Measurements from ENCODE around the gene GNB1.

The GNB1 gene

GRCh38 chr1:1817221-1817620 is 73.7 kb downstream of the GNB1 start:
- DNase-seq = no peak

- no peak for DNase-seq
Observed at GRCh38 chr1:1815606-1816281, 75.1 kb downstream of the GNB1 start.

DNA sequence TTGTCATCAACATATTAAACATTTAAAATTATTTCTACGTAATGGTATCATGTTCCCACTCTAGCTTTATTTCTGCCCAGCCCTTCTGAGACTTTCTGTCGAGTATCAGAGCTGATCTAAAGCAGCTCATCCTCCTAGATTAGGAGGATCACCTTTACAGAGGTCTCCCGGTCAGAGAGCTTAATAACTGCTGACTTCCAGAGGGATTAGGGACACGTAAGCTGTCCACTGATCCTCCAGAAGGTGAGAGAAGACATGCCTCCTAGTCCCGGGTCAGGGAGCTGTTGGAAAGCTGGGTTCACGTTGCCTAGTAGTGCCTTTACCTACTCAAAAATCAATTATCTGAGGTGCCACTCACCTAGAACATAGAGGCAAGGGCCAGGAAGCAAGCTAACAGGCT is 81.4 kb downstream of the GNB1 start:
- no peak for DNase-seq

GRCh38 chr1:1808206-1808605 is 82.7 kb downstream of the GNB1 start:
- no peak for DNase-seq

DNA sequence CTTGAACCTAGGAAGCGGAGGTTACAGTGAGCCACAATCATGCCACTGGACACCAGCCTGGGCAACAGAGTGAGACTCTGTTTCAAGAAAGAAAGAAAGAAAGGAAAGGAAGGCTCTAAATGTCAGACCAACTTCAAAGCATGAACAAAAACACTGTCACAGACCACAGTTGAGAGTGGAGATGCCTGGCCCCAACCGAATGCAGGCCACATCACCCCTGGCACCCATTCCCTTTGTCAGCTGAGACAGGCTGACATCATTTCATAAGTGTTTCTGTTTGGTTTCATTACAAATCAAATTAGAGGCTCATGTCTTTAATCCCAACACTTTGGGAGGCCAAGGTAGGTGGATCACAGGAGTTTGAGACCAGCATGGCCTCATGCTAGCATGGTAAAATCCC is 84.0 kb downstream of the GNB1 start:
- DNase-seq = no peak

GRCh38 chr1:1804301-1804700 is 86.6 kb downstream of the GNB1 start:
- no peak for DNase-seq

DNA sequence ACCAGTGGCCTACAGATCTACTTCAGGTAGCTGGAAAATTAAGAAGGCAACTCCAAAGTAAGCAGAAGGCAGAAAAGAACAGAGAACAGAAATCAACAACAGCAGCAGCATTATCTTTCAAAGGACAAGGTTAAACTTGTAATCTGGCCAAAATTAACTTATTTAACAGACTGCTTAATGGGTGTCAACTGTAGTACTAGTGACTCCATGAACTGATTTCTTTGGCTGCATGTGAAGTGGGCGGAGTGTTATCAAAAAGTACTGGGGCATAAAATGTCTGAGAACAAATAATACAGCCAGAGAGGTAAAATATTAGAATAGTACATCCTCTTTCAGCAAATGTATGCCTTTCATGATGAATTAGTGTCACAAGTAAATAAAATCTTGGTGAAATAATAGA is 88.0 kb downstream of the GNB1 start:
- no peak for DNase-seq

DNA sequence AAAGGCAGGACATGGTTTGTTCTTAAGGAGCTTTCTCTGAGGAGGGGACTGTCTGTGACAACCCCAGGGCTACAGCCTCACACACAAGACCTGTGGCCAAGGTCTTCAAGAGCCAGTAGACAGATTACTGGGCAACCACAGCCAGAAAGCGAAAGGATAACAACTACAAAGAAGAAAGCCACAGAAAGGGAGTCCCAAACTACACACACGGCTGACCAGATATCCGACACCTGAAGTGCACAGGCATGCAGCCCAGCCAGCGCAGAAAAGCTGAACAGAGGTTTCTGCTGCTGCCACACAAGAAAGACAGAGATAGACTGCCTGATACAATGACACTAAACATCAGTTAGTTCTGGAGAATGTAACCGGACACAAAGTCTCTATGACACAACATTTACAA is 91.2 kb downstream of the GNB1 start:
- DNase-seq = no peak

DNA sequence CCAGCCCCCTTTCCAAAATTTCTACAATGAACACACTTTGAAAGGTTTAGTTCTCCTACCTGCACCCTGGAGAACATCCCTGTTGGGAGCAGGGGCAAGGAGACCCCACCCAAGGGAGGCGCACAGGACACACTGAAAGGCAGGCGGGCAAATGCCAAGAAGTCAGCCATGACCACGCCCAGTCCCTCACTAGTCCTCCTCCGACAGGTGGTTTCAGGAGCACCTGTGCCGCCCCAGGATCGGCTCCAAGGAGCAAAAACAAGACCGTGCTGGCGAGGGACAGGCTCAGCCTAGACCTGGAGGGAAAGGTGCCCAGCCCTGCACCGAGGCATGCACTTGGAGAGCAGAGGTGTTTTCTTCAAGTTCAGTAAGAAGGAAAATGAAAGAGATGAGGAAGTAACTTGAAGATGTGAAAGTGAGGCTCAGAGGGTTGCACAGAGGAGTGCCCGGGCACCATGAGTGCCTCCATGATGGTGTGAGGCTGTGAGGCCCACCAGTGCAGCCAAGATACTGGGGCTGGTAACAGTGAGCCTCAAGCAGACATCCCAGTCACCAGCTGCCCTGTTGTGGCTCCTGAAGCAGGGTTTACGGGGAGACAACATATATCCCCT is 93.1 kb downstream of the GNB1 start:
- no peak for DNase-seq

DNA sequence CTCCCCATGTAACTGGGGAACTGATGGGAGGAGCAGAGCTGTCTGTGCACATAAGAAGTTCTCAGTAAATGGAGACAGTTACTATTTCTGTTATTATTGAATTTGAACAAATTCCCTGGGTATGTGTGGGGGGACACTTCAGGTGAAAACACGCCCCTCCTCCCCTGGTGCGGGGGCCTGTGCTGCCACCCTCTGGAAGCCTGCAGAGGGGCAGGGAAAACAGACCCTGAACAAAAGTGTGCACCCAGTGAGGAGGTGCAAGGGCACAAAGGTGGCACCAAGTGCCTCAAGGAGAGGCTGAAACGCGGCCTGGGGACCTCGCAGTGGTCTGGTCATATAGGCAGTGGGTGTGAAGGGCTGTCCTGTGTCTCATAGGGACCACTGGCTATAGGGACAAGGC is 94.4 kb downstream of the GNB1 start:
- DNase-seq = no peak

DNA sequence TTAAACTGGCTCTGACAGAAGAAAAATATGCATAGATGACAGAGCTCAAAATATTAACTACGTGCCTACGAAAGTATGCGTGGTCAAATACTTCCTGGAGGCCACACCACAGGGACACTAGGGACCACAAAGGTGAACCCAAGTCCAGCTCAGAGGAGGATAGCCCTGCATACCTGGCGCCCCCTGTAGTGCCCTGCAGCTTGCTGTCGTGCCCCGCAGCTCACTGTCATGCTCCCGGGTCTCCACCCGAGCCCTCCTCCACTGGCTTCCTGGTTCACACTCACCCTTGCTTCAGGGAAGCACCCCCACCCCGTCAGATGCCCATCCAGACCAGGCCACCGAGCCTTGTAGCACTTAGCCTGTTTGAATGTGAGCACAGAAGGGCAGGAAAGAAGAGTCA is 95.9 kb downstream of the GNB1 start:
- no peak for DNase-seq

GRCh38 chr1:1793481-1794244 is 97.2 kb downstream of the GNB1 start:
- DNase-seq = no peak

GRCh38 chr1:1788646-1789431 is 102.0 kb downstream of the GNB1 start:
- DNase-seq = peak; percentile 5 to 29

- no peak for DNase-seq
Observed at GRCh38 chr1:1788136-1788535, 102.8 kb downstream of the GNB1 start.

GRCh38 chr1:1786836-1787605 is 103.9 kb downstream of the GNB1 start:
- no peak for DNase-seq

- no peak for DNase-seq
Observed at GRCh38 chr1:1785666-1786065, 105.2 kb downstream of the GNB1 start.

- no peak for DNase-seq
Observed at GRCh38 chr1:1784933-1785332, 106.0 kb downstream of the GNB1 start.

DNA sequence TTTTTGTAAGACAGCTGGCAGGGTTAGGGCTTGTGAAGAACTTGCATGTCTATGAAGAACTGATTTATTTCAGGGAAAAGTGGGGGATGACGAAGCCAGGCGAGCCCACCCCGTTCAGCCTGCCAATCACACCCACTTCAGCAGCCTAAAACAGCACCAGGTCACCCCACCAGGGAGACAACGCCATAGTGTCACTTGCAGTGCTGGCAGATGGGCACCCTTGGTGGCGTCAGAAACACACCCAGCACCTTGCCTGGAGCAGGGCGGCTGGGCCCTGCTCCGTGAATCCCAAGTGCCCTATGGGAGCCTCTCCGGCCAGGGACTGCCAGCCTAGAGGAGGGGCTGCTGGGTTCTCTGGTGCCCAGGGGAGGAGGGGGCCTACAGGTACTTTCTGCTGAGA is 107.6 kb downstream of the GNB1 start:
- no peak for DNase-seq

DNA sequence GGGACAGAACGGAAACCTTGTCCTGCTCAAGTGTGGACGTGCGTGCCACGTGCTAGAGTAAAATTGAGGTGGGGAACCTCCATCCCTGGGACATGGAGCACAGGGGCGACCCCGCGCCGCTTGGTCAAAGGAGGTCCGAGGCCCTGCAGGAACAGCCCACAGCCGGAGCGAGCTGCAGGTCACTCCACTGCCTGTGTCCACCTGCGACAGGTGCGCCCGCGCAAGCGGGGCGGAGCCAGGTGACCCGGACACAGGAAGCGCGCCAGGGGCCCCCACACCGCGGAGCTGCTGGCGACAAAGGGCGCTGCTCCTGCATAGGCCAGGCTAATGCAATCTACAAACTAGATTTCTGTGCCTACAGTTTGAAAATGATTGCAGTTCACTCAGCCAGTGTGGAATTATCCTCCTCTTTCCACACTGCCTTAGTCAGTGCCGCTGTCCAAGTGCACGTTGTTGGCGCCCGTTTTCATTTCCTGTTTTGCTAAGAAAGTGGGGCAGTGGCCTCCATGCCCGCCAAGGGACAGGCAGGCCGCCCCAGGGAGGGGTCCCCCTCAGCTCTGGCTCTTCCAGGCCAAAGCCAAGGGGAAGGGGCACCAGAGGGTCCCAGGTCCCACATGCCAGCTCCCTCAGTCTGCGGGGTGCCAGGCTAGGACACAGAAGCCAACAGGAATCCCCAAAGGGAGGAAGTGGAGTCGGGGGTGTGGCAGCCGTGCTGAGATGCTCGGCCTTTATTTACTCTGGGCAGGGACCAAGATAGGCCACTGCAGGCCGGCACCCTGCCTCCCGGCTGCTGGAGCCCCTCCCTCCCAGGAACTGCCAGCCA is 108.3 kb downstream of the GNB1 start:
- DNase-seq = peak; percentile 80 to 82

DNA sequence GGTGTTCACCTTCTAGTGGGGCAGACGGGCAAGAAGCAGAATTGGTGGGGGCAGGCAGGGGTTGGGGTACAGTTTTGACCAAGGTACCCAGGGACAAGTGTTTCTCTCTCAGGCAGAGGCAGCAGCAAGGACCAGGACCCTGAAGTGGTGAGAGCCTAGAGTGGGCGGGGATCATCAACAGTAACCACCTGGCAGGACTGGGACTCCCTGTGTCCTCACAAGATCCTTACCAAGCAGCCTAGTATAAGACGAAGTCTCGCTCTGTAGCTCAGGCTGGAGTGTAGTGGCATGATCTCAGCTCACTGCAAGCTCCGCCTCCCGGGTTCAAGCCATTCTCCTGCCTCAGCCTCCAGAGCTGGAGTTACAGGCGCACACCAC is 109.4 kb downstream of the GNB1 start:
- DNase-seq = no peak

Data from inflammatory macrophage (primary cell).